HL-60 (cell line): Measurements from ENCODE around the gene ODC1.

Experiments
- CTCF ChIP-seq: IDR thresholded peaks from one replicate; pipeline ENCODE4 v1.5.1; 2011; ENCODE audit warnings: low read length, control low read depth, inconsistent platforms; ENCODE audit not compliant: insufficient read depth
- POLR2AphosphoS5 ChIP-seq: IDR thresholded peaks from 2 replicates; pipeline ENCODE4 v1.6.1; 2012; ENCODE audit warnings: low read depth
- REST ChIP-seq: IDR thresholded peaks from 2 replicates; pipeline ENCODE4 v1.6.1; 2012; ENCODE audit warnings: low read depth; ENCODE audit not compliant: insufficient replicate concordance

GRCh38 chr2:10441948-10442347 lies 6.2 kb downstream of the ODC1 start:
- TF ChIP-seq CTCF = no peak
- no peak for TF ChIP-seq POLR2AphosphoS5
- TF ChIP-seq REST = no peak
